IPS-NIHi7 (cell line): Measurements from ENCODE around the gene RPS16.

Experiments used
- DNase-seq: peaks from one replicate; pipeline ENCODE4 v3.0.0; 2012; ENCODE audit warnings: mixed read lengths; ENCODE audit errors: extremely low spot score

Gene RPS16

GRCh38 chr19:39388657-39389056 lies 47.1 kb downstream of the RPS16 start:
- DNase-seq: no peak

- no peak for DNase-seq
These were observed 49.2 kb downstream of the RPS16 start for GRCh38 chr19:39386557-39386956.

GRCh38 chr19:39385629-39386411 lies 49.9 kb downstream of the RPS16 start:
- DNase-seq: no peak

GRCh38 chr19:39384839-39385568 lies 50.7 kb downstream of the RPS16 start:
- no peak for DNase-seq
